ENCODE results near the gene G6PC3.
A peak's percentile ranks its signal among the peaks of the same experiment; 100 is the strongest.

The G6PC3 gene

GRCh38 chr17:44110011-44110686, 39.6 kb downstream of the G6PC3 start:
- Histone ChIP-seq H3K27ac (ENCODE audit: extremely low read depth, low read depth, low read length) (no peak overlapping the region), H3K4me1 (ENCODE audit: control insufficient read depth, insufficient read depth, low read length) (peaks cover 24% of the 10 kb centered on the region), H3K4me3 (ENCODE audit: low read depth, low read length) (no peak overlapping the region), H3K9me3 (ENCODE audit: control insufficient read depth, insufficient read depth, low read depth, low read length) (no peaks in the 10 kb centered on the region), H3K36me3 (ENCODE audit: control insufficient read depth in 2 of 2, insufficient read depth in 1 of 2, low read length in 2 of 2) (peaks cover 0 to 24% of the 10 kb centered on the region in 2 experiments; a peak in 1 of 3 replicates)
- TF ChIP-seq, protein P1, sequence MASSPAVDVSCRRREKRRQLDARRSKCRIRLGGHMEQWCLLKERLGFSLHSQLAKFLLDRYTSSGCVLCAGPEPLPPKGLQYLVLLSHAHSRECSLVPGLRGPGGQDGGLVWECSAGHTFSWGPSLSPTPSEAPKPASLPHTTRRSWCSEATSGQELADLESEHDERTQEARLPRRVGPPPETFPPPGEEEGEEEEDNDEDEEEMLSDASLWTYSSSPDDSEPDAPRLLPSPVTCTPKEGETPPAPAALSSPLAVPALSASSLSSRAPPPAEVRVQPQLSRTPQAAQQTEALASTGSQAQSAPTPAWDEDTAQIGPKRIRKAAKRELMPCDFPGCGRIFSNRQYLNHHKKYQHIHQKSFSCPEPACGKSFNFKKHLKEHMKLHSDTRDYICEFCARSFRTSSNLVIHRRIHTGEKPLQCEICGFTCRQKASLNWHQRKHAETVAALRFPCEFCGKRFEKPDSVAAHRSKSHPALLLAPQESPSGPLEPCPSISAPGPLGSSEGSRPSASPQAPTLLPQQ (tag by site-specific recombination; IDR thresholded peaks at IDR 0.05), result no peak
- TF ChIP-seq ZNF623 (tag by site-specific recombination; IDR thresholded peaks at IDR 0.05) (no peak), ZNF514 (tag by site-specific recombination; IDR thresholded peaks at IDR 0.05) (no peak), SETDB1 (IDR thresholded peaks at IDR 0.05; ENCODE audit: insufficient read length, low read length) (no peak), ZNF148 (tag by site-specific recombination; IDR thresholded peaks at IDR 0.05; ENCODE audit: borderline replicate concordance) (no peak), ZNF223 (tag by site-specific recombination; IDR thresholded peaks at IDR 0.05) (no peak), RBAK (tag by site-specific recombination; IDR thresholded peaks at IDR 0.05) (no peak)
- ChIA-PET POLR2A (interaction anchor here (0.8 to 5.1 kb wide), 9 partner anchors 10 to 59 kb away, joined by 3 to 34 read pairs (median 5); partner anchors contain the start of genes ASB16, HDAC5 and LSM12), CTCF (interaction anchor here (0.5 to 2.7 kb wide), 5 partner anchors 13 to 166 kb away, joined by 3 to 22 read pairs (median 4); partner anchors contain the start of gene HDAC5)

DNA sequence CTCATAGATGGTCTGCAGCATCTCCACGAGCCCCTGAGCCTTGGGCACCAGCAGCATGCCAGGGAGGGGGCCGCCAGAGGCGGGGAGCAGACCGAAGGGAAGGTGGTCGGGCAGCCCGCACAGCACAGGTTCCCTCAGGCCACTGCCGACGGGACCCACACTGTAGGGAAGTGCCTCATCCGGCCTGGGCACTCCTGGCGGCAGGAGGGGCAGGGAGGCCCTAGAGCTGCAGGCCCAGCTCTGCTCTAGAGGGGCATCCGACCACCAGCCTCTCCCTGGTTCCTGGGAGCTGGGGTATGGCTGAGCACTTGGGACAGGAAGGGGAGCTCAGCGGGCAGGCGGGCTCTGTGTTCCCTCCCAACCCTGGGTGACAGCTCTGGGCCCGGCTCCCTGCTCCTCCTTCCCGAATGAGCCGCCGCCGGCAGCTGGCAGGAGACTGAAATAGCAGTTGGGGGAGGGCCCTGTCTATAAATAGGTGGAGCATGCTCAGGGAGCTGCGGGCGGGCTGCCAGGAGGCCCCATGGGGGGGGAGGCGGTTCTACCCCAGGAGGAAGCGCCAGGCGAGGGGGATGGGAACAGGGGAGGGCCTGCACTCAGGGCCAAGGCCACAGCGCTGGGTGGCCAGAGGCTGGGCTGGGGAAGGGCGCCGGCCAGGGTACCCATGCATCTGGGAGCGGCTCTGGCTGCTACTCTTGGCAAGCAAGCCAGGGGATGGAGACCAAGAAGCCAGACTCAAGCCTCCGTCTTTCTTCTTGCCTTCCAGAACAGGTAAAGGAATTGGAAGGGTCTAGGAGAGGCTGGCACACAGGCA, 40.5 kb downstream of the G6PC3 start:
- Histone ChIP-seq H3K4me1 (ENCODE audit: control insufficient read depth, insufficient read depth, low read length) (peaks cover 24% of the 10 kb centered on the region), H3K36me3 (ENCODE audit: control insufficient read depth in 2 of 2, insufficient read depth in 1 of 2, low read length in 2 of 2) (peaks cover 0 to 29% of the 10 kb centered on the region in 2 experiments; a peak in 1 of 3 replicates), H3K4me3 (ENCODE audit: low read depth, low read length) (no peak overlapping the region), H3K27ac (ENCODE audit: extremely low read depth, low read depth, low read length) (peak overlapping the region; percentile 54; the same call in 1 of the 2 replicates), H3K9me3 (ENCODE audit: control insufficient read depth, insufficient read depth, low read depth, low read length) (no peaks in the 10 kb centered on the region)
- POLR2A ChIA-PET, result interaction anchor here (0.5 to 5.1 kb wide), 15 partner anchors 9 to 141 kb away, joined by 3 to 34 read pairs (median 4); partner anchors contain the start of genes ASB16, HDAC5 and LSM12
- CTCF ChIA-PET, result interaction anchor here (0.6 to 2.7 kb wide), 10 partner anchors 9 to 264 kb away, joined by 3 to 22 read pairs (median 3); partner anchors contain the start of gene HDAC5
- TF ChIP-seq ZNF404 (tag by site-specific recombination; IDR thresholded peaks at IDR 0.05) (no peak), ZNF658 (tag by site-specific recombination; IDR thresholded peaks at IDR 0.05) (no peak), ZIC2 (tag by site-specific recombination; IDR thresholded peaks at IDR 0.05) (peak; percentile 90), ZSCAN23 (tag by site-specific recombination; IDR thresholded peaks at IDR 0.05) (no peak), ZNF214 (tag by site-specific recombination; IDR thresholded peaks at IDR 0.05; ENCODE audit: borderline replicate concordance) (no peak), ZBTB48 (tag by site-specific recombination; IDR thresholded peaks at IDR 0.05) (peak; percentile 11; the same call in 1 of the 2 replicates), ZNF843 (tag by site-specific recombination; IDR thresholded peaks at IDR 0.05) (0 out of 2 replicates have a peak, but pooled peaks have one; percentile 27), ZNF292 (tag by site-specific recombination; IDR thresholded peaks at IDR 0.05; ENCODE audit: borderline replicate concordance, low read depth) (no peak), KLF9 (tag by site-specific recombination; IDR thresholded peaks at IDR 0.05; ENCODE audit: low read depth) (peak; percentile 65), ZNF571 (tag by site-specific recombination; IDR thresholded peaks at IDR 0.05) (no peak), SCRT1 (tag by site-specific recombination; IDR thresholded peaks at IDR 0.05; ENCODE audit: borderline replicate concordance) (no peak), ZNF140 (tag by site-specific recombination; IDR thresholded peaks at IDR 0.05) (no peak), REPIN1 (tag by site-specific recombination; IDR thresholded peaks at IDR 0.05; ENCODE audit: low read depth) (no peak), TCF7L2 (IDR thresholded peaks at IDR 0.05; ENCODE audit: borderline replicate concordance, low read depth, low read length) (no peak)
- TF ChIP-seq, protein P2, sequence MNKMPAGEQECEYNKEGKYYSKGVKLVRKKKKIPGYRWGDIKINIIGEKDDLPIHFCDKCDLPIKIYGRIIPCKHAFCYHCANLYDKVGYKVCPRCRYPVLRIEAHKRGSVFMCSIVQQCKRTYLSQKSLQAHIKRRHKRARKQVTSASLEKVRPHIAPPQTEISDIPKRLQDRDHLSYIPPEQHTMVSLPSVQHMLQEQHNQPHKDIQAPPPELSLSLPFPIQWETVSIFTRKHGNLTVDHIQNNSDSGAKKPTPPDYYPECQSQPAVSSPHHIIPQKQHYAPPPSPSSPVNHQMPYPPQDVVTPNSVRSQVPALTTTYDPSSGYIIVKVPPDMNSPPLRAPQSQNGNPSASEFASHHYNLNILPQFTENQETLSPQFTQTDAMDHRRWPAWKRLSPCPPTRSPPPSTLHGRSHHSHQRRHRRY (tag by site-specific recombination; IDR thresholded peaks at IDR 0.05), result no peak
- TF ChIP-seq, protein P3, sequence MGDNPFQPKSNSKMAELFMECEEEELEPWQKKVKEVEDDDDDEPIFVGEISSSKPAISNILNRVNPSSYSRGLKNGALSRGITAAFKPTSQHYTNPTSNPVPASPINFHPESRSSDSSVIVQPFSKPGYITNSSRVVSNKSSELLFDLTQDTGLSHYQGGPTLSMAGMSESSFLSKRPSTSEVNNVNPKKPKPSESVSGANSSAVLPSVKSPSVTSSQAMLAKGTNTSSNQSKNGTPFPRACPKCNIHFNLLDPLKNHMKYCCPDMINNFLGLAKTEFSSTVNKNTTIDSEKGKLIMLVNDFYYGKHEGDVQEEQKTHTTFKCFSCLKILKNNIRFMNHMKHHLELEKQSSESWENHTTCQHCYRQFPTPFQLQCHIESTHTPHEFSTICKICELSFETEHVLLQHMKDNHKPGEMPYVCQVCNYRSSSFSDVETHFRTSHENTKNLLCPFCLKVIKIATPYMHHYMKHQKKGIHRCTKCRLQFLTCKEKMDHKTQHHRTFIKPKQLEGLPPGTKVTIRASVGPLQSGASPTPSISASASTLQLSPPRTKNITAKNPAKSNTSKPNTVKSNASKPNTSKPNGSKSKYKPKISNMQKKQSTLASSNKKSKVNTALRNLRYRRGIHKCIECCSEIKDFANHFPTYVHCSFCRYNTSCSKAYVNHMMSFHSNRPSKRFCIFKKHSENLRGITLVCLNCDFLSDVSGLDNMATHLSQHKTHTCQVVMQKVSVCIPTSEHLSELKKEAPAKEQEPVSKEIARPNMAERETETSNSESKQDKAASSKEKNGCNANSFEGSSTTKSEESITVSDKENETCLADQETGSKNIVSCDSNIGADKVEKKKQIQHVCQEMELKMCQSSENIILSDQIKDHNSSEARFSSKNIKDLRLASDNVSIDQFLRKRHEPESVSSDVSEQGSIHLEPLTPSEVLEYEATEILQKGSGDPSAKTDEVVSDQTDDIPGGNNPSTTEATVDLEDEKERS (tag by site-specific recombination; IDR thresholded peaks at IDR 0.05), result no peak
